Measurements from ENCODE around the gene DDAH2.

Gene DDAH2

GRCh38 chr6:31775633-31776484 lies 46.8 kb upstream of the DDAH2 start:
- H3K36me3 Mint-ChIP-seq (ENCODE audit: low read depth) = peaks cover 9% of the 10 kb centered on the region
- no peaks in the 10 kb centered on the region for H3K4me1 Mint-ChIP-seq
- H3K27ac Mint-ChIP-seq = peak overlapping the region; percentile 55 to 94 (median 91)
- TF ChIP-seq CTCF (IDR thresholded peaks at IDR 0.05; ENCODE audit: unreplicated experiment in 3 of 3) = no peak
- H3K27me3 Mint-ChIP-seq (ENCODE audit: low read depth) = no peaks in the 10 kb centered on the region
- H3K4me3 Mint-ChIP-seq = peak overlapping the region in 1 of 3 experiments; percentile 54
- H3K9me3 Mint-ChIP-seq = no peaks in the 10 kb centered on the region

- H3K4me3 Mint-ChIP-seq = peak overlapping the region in 1 of 3 experiments; percentile 58
- H3K36me3 Mint-ChIP-seq (ENCODE audit: low read depth) = peaks cover 5% of the 10 kb centered on the region
- H3K27ac Mint-ChIP-seq = peak overlapping the region; percentile 55 to 94 (median 91)
- no peaks in the 10 kb centered on the region for H3K27me3 Mint-ChIP-seq (ENCODE audit: low read depth)
- no peaks in the 10 kb centered on the region for H3K9me3 Mint-ChIP-seq
- H3K4me1 Mint-ChIP-seq = no peaks in the 10 kb centered on the region
- TF ChIP-seq CTCF (IDR thresholded peaks at IDR 0.05; ENCODE audit: unreplicated experiment in 3 of 3) = no peak
These were observed 46.1 kb upstream of the DDAH2 start for GRCh38 chr6:31775184-31775583.

GRCh38 chr6:31771992-31772358 lies 42.9 kb upstream of the DDAH2 start:
- Mint-ChIP-seq H3K4me1 (no peaks in the 10 kb centered on the region), H3K4me3 (no peak overlapping the region), H3K36me3 (ENCODE audit: low read depth) (no peaks in the 10 kb centered on the region), H3K27ac (no peak overlapping the region), H3K27me3 (ENCODE audit: low read depth) (no peaks in the 10 kb centered on the region), H3K9me3 (no peaks in the 10 kb centered on the region)
- TF ChIP-seq CTCF (IDR thresholded peaks at IDR 0.05; ENCODE audit: unreplicated experiment in 3 of 3) = no peak

DNA sequence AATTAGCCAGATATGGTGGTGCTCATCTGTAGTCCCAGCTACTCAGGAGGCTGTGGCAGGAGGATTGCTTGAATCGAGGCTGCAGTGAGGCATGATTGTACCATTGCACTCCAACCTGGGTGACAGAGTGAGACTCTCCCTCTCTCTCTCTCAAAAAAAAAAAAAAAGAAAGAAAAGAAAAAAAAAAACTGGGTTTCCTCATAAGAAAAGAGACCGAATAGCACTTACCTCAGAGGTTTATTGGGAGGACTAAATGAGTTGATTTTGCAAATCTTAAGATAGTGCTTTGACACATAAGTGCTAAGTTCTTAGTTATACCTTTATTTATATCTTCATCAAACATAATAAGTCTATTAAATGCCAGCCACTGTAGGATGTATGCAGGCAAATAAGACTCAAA lies 41.8 kb upstream of the DDAH2 start:
- Mint-ChIP-seq H3K27ac (no peak overlapping the region), H3K9me3 (no peaks in the 10 kb centered on the region), H3K27me3 (ENCODE audit: low read depth) (no peaks in the 10 kb centered on the region), H3K36me3 (ENCODE audit: low read depth) (no peaks in the 10 kb centered on the region), H3K4me1 (no peaks in the 10 kb centered on the region), H3K4me3 (no peak overlapping the region)
- no peak for TF ChIP-seq CTCF (IDR thresholded peaks at IDR 0.05; ENCODE audit: unreplicated experiment in 3 of 3)

GRCh38 chr6:31769684-31770371 lies 40.7 kb upstream of the DDAH2 start:
- no peak overlapping the region for H3K27ac Mint-ChIP-seq
- TF ChIP-seq CTCF (IDR thresholded peaks at IDR 0.05; ENCODE audit: unreplicated experiment in 3 of 3) = peak; percentile 28 to 43 (median 34)
- H3K4me1 Mint-ChIP-seq = no peaks in the 10 kb centered on the region
- no peaks in the 10 kb centered on the region for H3K36me3 Mint-ChIP-seq (ENCODE audit: low read depth)
- H3K27me3 Mint-ChIP-seq (ENCODE audit: low read depth) = no peaks in the 10 kb centered on the region
- H3K4me3 Mint-ChIP-seq = no peak overlapping the region
- no peaks in the 10 kb centered on the region for H3K9me3 Mint-ChIP-seq
